Measurements from ENCODE around the gene DYRK3. TPM values are rescaled to one million over a fixed set of nuclear protein-coding genes. Genes with fewer than 3 reads are reported as not detected.

The DYRK3 gene
- total RNA-seq, 4 donors from 2014 or later, result 2.2 to 4.7 (median 4.1) TPM

DNA sequence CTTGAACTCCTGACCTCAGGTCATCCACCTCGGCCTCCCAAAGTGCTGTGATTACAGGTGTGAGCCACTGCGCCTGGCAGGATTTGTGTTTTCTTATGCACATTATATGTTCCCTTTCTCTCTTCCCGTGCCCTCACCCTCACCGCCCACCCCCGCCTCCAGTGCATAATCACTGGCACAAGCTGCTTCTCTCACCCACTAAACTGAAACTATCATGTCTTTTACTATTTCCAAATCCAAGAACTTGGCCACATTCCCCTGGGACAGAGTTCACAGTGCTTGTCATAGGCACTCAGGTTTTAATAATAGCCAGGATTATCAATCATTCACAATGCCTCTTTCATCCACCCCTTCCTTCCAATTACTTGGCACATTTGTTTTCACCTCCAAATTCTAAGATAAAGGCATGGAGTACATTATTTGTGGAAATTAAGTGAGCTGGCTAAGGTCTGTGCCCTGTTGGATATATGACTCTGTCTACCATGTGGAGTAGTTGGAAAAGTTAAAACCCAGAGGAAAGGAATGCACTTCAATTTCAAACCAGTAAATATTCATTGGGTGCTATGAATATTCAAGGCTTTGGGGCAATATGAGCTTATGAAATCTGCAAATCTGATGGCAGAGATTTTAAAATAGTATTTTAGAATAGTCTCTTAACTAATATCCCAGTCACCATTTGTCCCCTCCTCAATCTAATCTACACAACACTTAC lies 31.8 kb downstream of the DYRK3 start:
- H3K4me1 ChIP-seq, result peaks cover 11% of the 10 kb centered on the region
- DNase-seq (ENCODE audit: low spot score in 2 of 2), result no peak
- H3K4me3 ChIP-seq, result no peak overlapping the region
- no peaks in the 10 kb centered on the region for H3K36me3 ChIP-seq
- H3K27me3 ChIP-seq, result peaks cover 3% of the 10 kb centered on the region
- H3K9me3 ChIP-seq, result no peaks in the 10 kb centered on the region
- H3K27ac ChIP-seq, result no peak overlapping the region
- no peak for TF ChIP-seq POLR2AphosphoS5 (IDR thresholded peaks at IDR 0.05)
- TF ChIP-seq, protein P1, sequence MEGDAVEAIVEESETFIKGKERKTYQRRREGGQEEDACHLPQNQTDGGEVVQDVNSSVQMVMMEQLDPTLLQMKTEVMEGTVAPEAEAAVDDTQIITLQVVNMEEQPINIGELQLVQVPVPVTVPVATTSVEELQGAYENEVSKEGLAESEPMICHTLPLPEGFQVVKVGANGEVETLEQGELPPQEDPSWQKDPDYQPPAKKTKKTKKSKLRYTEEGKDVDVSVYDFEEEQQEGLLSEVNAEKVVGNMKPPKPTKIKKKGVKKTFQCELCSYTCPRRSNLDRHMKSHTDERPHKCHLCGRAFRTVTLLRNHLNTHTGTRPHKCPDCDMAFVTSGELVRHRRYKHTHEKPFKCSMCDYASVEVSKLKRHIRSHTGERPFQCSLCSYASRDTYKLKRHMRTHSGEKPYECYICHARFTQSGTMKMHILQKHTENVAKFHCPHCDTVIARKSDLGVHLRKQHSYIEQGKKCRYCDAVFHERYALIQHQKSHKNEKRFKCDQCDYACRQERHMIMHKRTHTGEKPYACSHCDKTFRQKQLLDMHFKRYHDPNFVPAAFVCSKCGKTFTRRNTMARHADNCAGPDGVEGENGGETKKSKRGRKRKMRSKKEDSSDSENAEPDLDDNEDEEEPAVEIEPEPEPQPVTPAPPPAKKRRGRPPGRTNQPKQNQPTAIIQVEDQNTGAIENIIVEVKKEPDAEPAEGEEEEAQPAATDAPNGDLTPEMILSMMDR (IDR thresholded peaks at IDR 0.05), result no peak
- WGBS, result 73% methylated on average over 5 of the region's 5 CpGs

DNA sequence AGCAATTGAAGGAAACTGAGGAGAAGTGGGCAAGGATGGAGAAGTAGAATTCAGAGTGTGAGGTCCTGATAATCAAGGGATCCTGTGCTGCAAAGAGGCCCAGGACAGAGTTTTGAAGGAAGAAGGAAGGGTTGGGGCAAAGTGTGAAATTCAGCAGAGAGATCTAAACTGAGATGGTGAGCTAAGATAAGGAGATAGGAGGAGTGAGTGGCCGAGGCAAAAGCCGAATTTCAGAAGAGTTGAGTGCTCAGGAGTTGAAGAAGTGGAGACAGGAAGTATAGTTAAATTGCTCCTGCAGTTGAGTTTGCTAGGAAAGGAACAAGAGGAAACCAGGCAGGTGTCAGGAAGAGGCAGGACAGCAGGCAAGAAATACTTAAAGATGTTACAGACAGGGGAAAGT lies 33.0 kb downstream of the DYRK3 start:
- 57% methylated on average over 2 of the region's 2 CpGs for WGBS
- TF ChIP-seq, protein P1 (IDR thresholded peaks at IDR 0.05), result no peak
- TF ChIP-seq POLR2AphosphoS5 (IDR thresholded peaks at IDR 0.05) (no peak), EP300 (IDR thresholded peaks at IDR 0.05) (no peak), POLR2A (IDR thresholded peaks at IDR 0.05) (no peak)

DNA sequence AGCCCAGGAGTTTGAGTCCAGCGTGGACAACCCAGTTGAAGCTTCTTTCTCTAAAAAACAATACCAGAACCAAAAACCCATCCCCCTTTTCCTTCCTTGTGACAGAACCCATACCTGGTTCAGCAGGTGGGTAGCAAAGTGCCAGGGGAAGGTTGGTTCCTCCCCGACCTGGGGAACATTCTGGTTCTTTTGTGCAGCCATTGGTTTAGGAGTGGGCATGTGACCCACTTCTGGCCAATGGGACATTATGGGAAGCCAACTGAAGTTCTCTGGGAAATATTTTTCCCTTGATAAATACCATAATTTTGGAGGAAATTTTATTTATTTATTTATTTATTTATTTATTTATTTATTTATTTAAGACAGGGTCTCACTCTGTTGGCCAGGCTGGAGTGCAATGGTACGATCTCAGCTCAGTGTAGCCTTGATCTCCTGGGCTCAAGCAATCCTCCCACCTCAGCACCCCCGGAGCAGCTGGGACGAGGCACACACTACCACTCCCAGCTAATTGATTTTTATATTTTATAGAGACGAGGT lies 33.6 kb downstream of the DYRK3 start:
- WGBS, result 94% methylated on average over 6 of the region's 6 CpGs
- Histone ChIP-seq H3K9me3 (no peaks in the 10 kb centered on the region), H3K4me1 (peaks cover 26% of the 10 kb centered on the region), H3K27ac (no peak overlapping the region), H3K36me3 (no peaks in the 10 kb centered on the region), H3K4me3 (no peak overlapping the region), H3K27me3 (peaks cover under 1% of the 10 kb centered on the region)
- no peak for TF ChIP-seq POLR2AphosphoS5 (IDR thresholded peaks at IDR 0.05)
- TF ChIP-seq POLR2A (IDR thresholded peaks at IDR 0.05), result no peak
- TF ChIP-seq EP300 (IDR thresholded peaks at IDR 0.05), result no peak
- TF ChIP-seq, protein P1 (IDR thresholded peaks at IDR 0.05), result no peak
- no peak for DNase-seq (ENCODE audit: low spot score in 2 of 2)

More for the DNA sequence above, 33.0 kb downstream of the DYRK3 start:
- Histone ChIP-seq H3K4me1 (peaks cover 24% of the 10 kb centered on the region), H3K4me3 (no peak overlapping the region), H3K36me3 (no peaks in the 10 kb centered on the region), H3K27me3 (peaks cover 3% of the 10 kb centered on the region), H3K27ac (no peak overlapping the region), H3K9me3 (no peaks in the 10 kb centered on the region)
- DNase-seq (ENCODE audit: low spot score in 2 of 2), result no peak

DNA sequence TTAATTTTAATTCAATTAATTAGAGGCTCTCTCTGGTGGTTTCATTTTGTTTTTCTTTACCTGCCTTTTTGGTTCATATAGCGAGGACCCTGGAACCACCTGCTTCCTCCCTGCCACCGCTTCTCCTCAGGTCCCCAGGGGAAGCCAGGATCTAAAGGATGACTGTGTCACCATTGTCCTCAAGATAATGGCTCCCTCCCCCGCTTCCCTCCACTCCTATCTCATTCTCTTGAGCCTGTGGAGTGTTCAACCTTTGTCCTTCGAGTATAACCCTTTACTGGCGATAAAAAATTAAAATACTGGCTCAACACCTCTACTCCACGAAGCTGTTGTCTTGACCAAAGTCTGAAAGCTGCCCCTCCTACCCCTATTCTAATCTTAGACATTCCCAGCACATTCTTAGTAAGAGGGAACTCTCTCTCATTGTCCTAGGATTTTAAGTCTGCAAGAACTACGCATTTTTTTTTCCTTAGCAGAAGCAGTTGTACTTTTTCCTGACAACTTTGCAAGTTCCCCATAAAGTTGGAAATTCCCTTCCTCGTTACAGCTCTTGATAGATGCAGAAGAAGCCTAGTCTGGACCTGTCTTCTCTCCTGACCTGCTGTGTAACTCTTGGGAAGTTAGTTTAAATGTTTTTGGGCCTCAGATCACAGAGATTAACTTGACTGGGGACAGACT lies 36.8 kb downstream of the DYRK3 start:
- H3K27ac ChIP-seq, result no peak overlapping the region
- H3K36me3 ChIP-seq, result no peaks in the 10 kb centered on the region
- H3K27me3 ChIP-seq, result no peaks in the 10 kb centered on the region
- no peak for TF ChIP-seq POLR2AphosphoS5 (IDR thresholded peaks at IDR 0.05)
- TF ChIP-seq, protein P1 (IDR thresholded peaks at IDR 0.05), result no peak
- no peak for TF ChIP-seq EP300 (IDR thresholded peaks at IDR 0.05)
- no peak for TF ChIP-seq POLR2A (IDR thresholded peaks at IDR 0.05)
- no peak for DNase-seq (ENCODE audit: low spot score in 2 of 2)
- peaks cover 39% of the 10 kb centered on the region for H3K4me1 ChIP-seq
- 46% methylated on average over 8 of the region's 8 CpGs for WGBS
- H3K4me3 ChIP-seq, result no peak overlapping the region
- H3K9me3 ChIP-seq, result no peaks in the 10 kb centered on the region
